H1 (cell line): ENCODE data around the gene SEMA3D. TPM values are rescaled to one million over a fixed set of nuclear protein-coding genes. Genes with fewer than 3 reads are reported as not detected.
A peak's percentile ranks its signal among the peaks of the same experiment; 100 is the strongest.

Experiments
- CTCF ChIA-PET: fragments of 300-600 bp; sonication (Branson Sonifier 250); formaldehyde crosslinking; loops from one replicate; lab custom pipeline; 2021; ENCODE audit not compliant: partially characterized antibody; lab: Charles Lee
- POLR2A ChIA-PET: fragments of 300-600 bp; sonication (Branson Sonifier 250); formaldehyde crosslinking; loops from one replicate; lab custom pipeline; 2021; ENCODE audit warnings: inconsistent platforms; ENCODE audit not compliant: partially characterized antibody; lab: Charles Lee
- DNase-seq, 2 experiments: peaks; one replicate each; pipeline versions ENCODE4 v3.0.0 to v3.0.0-alpha.2; 2010 to 2022; ENCODE audit warnings: low spot score in 2 of 2, low read depth in 1 of 2, mixed read lengths in 1 of 2
- FAIRE-seq: peaks from 2 replicates; lab custom pipeline; 2011; peaks lifted over from hg19 to GRCh38; lab: Jason Lieb, UNC
- H2AFZ ChIP-seq: 2 replicates; pipeline ENCODE4 v1.8.1; 2012; ENCODE audit warnings: low read length, inconsistent platforms
- H2AK5ac ChIP-seq: 2 replicates; pipeline ENCODE4 v1.6.1; 2013; ENCODE audit warnings: low read depth, low read length
- H2BK120ac ChIP-seq: replicated peaks from 2 replicates; pipeline ENCODE3; 2013; ENCODE audit warnings: low read depth, low read length, inconsistent platforms
- H2BK12ac ChIP-seq: 2 replicates; pipeline ENCODE4 v1.6.1; 2013; ENCODE audit warnings: low read depth, low read length
- H2BK15ac ChIP-seq: 2 replicates; pipeline ENCODE4 v1.6.1; 2013; ENCODE audit warnings: low read length
- H2BK20ac ChIP-seq: 2 replicates; pipeline ENCODE4 v1.6.1; 2013; ENCODE audit warnings: low read length
- H2BK5ac ChIP-seq: 2 replicates; pipeline ENCODE4 v1.6.1; 2013; ENCODE audit warnings: low read depth, low read length
- H3K14ac ChIP-seq: 2 replicates; pipeline ENCODE4 v1.6.1; 2013; ENCODE audit warnings: inconsistent platforms; ENCODE audit not compliant: insufficient read length
- H3K18ac ChIP-seq: 2 replicates; pipeline ENCODE4 v1.6.1; 2013; ENCODE audit warnings: low read length; ENCODE audit errors: extremely low read depth
- H3K23ac ChIP-seq: 2 replicates; pipeline ENCODE4 v1.6.1; 2013; ENCODE audit warnings: inconsistent platforms; ENCODE audit not compliant: insufficient read length
- H3K23me2 ChIP-seq: 2 replicates; pipeline ENCODE4 v1.6.1; 2013; ENCODE audit warnings: low read depth, low read length
- H3K27ac ChIP-seq: 2 replicates; pipeline ENCODE4 v1.6.1; 2011; ENCODE audit warnings: low read depth, low read length, inconsistent platforms
- H3K27me3 ChIP-seq, 4 experiments: replicated peaks in 1 of 4; 1 replicate in 1 of 4; 2 replicates in 3 of 4; pipeline versions ENCODE4 v1.6.1 to v1.8.1; 2011 to 2013; ENCODE audit warnings: low read length in 3 of 4, mild to moderate bottlenecking in 3 of 4, inconsistent platforms in 2 of 4, mixed read lengths in 2 of 4, moderate library complexity in 1 of 4; ENCODE audit not compliant: control insufficient read depth in 3 of 4, insufficient read depth in 3 of 4; ENCODE audit errors: extremely low read depth in 1 of 4
- H3K36me3 ChIP-seq, 4 experiments: 2 replicates each; pipeline versions ENCODE4 v1.6.1 to v1.8.1; 2011 to 2013; ENCODE audit warnings: mild to moderate bottlenecking in 4 of 4, low read length in 3 of 4, moderate library complexity in 2 of 4, control low read depth in 1 of 4, inconsistent platforms in 1 of 4; ENCODE audit not compliant: insufficient read depth in 4 of 4, control insufficient read depth in 2 of 4
- H3K4ac ChIP-seq: replicated peaks from 2 replicates; pipeline ENCODE3; 2013; ENCODE audit warnings: low read length, low read depth, mixed read lengths, inconsistent platforms; ENCODE audit not compliant: insufficient read length
- H3K4me1 ChIP-seq, 4 experiments: replicated peaks in 1 of 4; 1 replicate in 1 of 4; 2 replicates in 3 of 4; pipeline versions ENCODE4 v1.6.1 to v1.8.1; 2011 to 2013; ENCODE audit warnings: low read length in 3 of 4, inconsistent platforms in 2 of 4, mixed read lengths in 1 of 4; ENCODE audit not compliant: insufficient read depth in 4 of 4, control insufficient read depth in 3 of 4
- H3K4me2 ChIP-seq, 2 experiments: 2 replicates each; pipeline versions ENCODE4 v1.6.1 to v1.8.1; 2011 to 2013; ENCODE audit warnings: low read depth in 2 of 2, low read length in 2 of 2, control low read depth in 1 of 2, inconsistent platforms in 1 of 2, mild to moderate bottlenecking in 1 of 2; ENCODE audit not compliant: insufficient read depth in 1 of 2
- H3K4me3 ChIP-seq, 4 experiments: fragments of 200-600, 300-600 bp in 1 of 4; sonication (generic), shearing (Covaris generic), sonication (Bioruptor Twin) in 1 of 4; 2 replicates each; pipeline versions ENCODE4 v1.5.1 to v1.8.1; 2011 to 2016; ENCODE audit warnings: low read length in 4 of 4, low read depth in 3 of 4, control low read depth in 2 of 4, inconsistent platforms in 2 of 4, mild to moderate bottlenecking in 2 of 4, mixed read lengths in 1 of 4, moderate library complexity in 1 of 4; ENCODE audit not compliant: insufficient read depth in 2 of 4; ENCODE audit errors: extremely low read depth in 1 of 4
- H3K56ac ChIP-seq: replicated peaks from 2 replicates; pipeline ENCODE3; 2013; ENCODE audit warnings: low read depth, mild to moderate bottlenecking, mixed read lengths, low read length, inconsistent platforms; ENCODE audit not compliant: insufficient read length
- H3K79me1 ChIP-seq: 2 replicates; pipeline ENCODE4 v1.6.1; 2013; ENCODE audit warnings: low read depth, low read length, control low read depth
- H3K79me2 ChIP-seq, 2 experiments: 2 replicates each; pipeline versions ENCODE4 v1.6.1 to v1.8.1; 2012 to 2013; ENCODE audit warnings: low read length in 2 of 2, mild to moderate bottlenecking in 2 of 2, inconsistent platforms in 1 of 2; ENCODE audit not compliant: insufficient read depth in 2 of 2, control insufficient read depth in 1 of 2
- H3K9ac ChIP-seq, 4 experiments: replicated peaks in 1 of 4; 1 replicate in 1 of 4; 2 replicates in 3 of 4; pipeline versions ENCODE4 v1.6.1 to v1.8.1; 2011 to 2013; ENCODE audit warnings: low read depth in 3 of 4, low read length in 3 of 4, control low read depth in 2 of 4, mild to moderate bottlenecking in 2 of 4, moderate library complexity in 2 of 4, inconsistent platforms in 1 of 4; ENCODE audit errors: extremely low read depth in 1 of 4
- H3K9me3 ChIP-seq, 2 experiments: 2 replicates each; pipeline versions ENCODE4 v1.6.1 to v1.8.1; 2012 to 2013; ENCODE audit warnings: mild to moderate bottlenecking in 2 of 2, moderate library complexity in 2 of 2, control low read depth in 1 of 2, inconsistent platforms in 1 of 2, low read depth in 1 of 2, low read length in 1 of 2, mixed read lengths in 1 of 2; ENCODE audit not compliant: insufficient read depth in 2 of 2
- H4K20me1 ChIP-seq, 2 experiments: replicated peaks in 1 of 2; 2 replicates each; pipeline versions ENCODE3 to v1.8.1; 2011 to 2013; ENCODE audit warnings: inconsistent platforms in 2 of 2, low read length in 2 of 2, mild to moderate bottlenecking in 1 of 2; ENCODE audit not compliant: insufficient read depth in 2 of 2, control insufficient read depth in 1 of 2
- H4K5ac ChIP-seq: 2 replicates; pipeline ENCODE4 v1.6.1; 2013; ENCODE audit warnings: low read length, low read depth, mixed read lengths, inconsistent platforms; ENCODE audit not compliant: insufficient read length
- H4K8ac ChIP-seq: 2 replicates; pipeline ENCODE4 v1.8.0; 2013; ENCODE audit warnings: mild to moderate bottlenecking, moderate library complexity, low read length, inconsistent platforms; ENCODE audit not compliant: insufficient read depth; ENCODE audit errors: extremely low read depth
- H4K91ac ChIP-seq: replicated peaks from 2 replicates; pipeline ENCODE3; 2013; ENCODE audit warnings: low read length, mixed read lengths, inconsistent platforms; ENCODE audit not compliant: insufficient read length
- polyA plus RNA-seq, 7 experiments: library from polyadenylated mRNA; depleted of rRNA in 3 of 7; stranded (reverse) in 5 of 7; unstranded in 2 of 7; fragments of >200 nt in 5 of 7; fragments of 200-250 nt in 2 of 7; gene quantifications; 1 replicate in 5 of 7; 2 replicates in 1 of 7; 4 replicates in 1 of 7; pipeline versions ENCODE4 v1.2.1 to v1.2.3, GENCODE V29; 2011 to 2013; ENCODE audit warnings: missing spikeins in 2 of 7, mixed read lengths in 2 of 7
- total RNA-seq: library from RNA; stranded (reverse); fragmentation: NEBNext Ultra II Directional; extraction: Animal tissue kit (Norgen Biotek cat#: 25700); gene quantifications from 2 replicates; pipeline ENCODE4 v1.2.1, GENCODE V29; 2021

The SEMA3D gene
- total and polyA plus RNA-seq, 2 of the 8 experiments (the other 6 are each of a cell fraction or from before 2014, with no cell fraction given), result 1.6 to 3.5 TPM

GRCh38 chr7:85065888-85066485 lies 120.9 kb downstream of the SEMA3D start:
- no peak overlapping the region for H4K91ac ChIP-seq
- H4K20me1 ChIP-seq, result no peaks in the 10 kb centered on the region
- H3K4me1 ChIP-seq, result peaks cover 0 to 3% (median 0%) of the 10 kb centered on the region in 4 experiments; a peak in 1 of 7 replicates
- ChIA-PET CTCF (interaction anchor here (0.6 to 1.5 kb wide), 3 partner anchors 11 to 487 kb away, joined by 3 to 7 read pairs (median 3); no protein-coding TSS in a partner anchor), POLR2A (interaction anchor here (0.6 kb wide), 1 partner anchor 641 kb away, joined by 3 read pairs; no protein-coding TSS in a partner anchor)
- DNase-seq, result no peak
- no peak overlapping the region for H2BK20ac ChIP-seq
- no peak overlapping the region for H2BK120ac ChIP-seq
- no peak overlapping the region for H4K5ac ChIP-seq
- no peak overlapping the region for H3K4ac ChIP-seq
- H3K27ac ChIP-seq, result no peak overlapping the region
- no peak overlapping the region for H2BK12ac ChIP-seq
- H3K4me3 ChIP-seq, result no peak overlapping the region
- H2BK15ac ChIP-seq, result no peak overlapping the region
- H3K9me3 ChIP-seq, result no peaks in the 10 kb centered on the region
- no peaks in the 10 kb centered on the region for H3K36me3 ChIP-seq
- H3K27me3 ChIP-seq, result no peaks in the 10 kb centered on the region
- H3K4me2 ChIP-seq, result no peak overlapping the region
- H3K23ac ChIP-seq, result no peak overlapping the region
- H3K79me2 ChIP-seq, result no peaks in the 10 kb centered on the region
- no peak overlapping the region for H3K56ac ChIP-seq
- H2BK5ac ChIP-seq, result no peak overlapping the region
- no peak overlapping the region for H3K14ac ChIP-seq
- no peak overlapping the region for H4K8ac ChIP-seq
- H2AFZ ChIP-seq, result 0 out of 2 replicates have a peak overlapping the region, but pooled peaks have one; percentile 20
- H3K79me1 ChIP-seq, result no peaks in the 10 kb centered on the region
- H3K18ac ChIP-seq, result no peak overlapping the region
- FAIRE-seq, result no peak
- no peak overlapping the region for H2AK5ac ChIP-seq
- H3K23me2 ChIP-seq, result no peaks in the 10 kb centered on the region
- H3K9ac ChIP-seq, result no peak overlapping the region
